Amniotic stem cell (primary cell): Measurements from ENCODE around the gene CLEC3B.
"Not testable (repeated sequence)": the region's sequence is repeated elsewhere in the genome, so short reads cannot be mapped to it uniquely, and the experiment has no call there.

Source experiments
- DNase-seq: peaks from one replicate; lab custom pipeline; 2025; lab: John Stamatoyannopoulos, UW

CLEC3B gene

GRCh38 chr3:45026038-45026437 is at the start of gene CLEC3B:
Gene CLEC3B, plus strand, starts transcription at chr3:45026303. Its CDS starts 60 bp downstream, at chr3:45026363.
- no peak for DNase-seq

GRCh38 chr3:44981220-44981619 is 44.9 kb upstream of the CLEC3B start:
- no peak for DNase-seq

- no peak for DNase-seq
Observed at GRCh38 chr3:44981751-44982150, 44.4 kb upstream of the CLEC3B start.

- DNase-seq = no peak
Observed at GRCh38 chr3:44982817-44983216, 43.3 kb upstream of the CLEC3B start.

- DNase-seq = no peak
Observed at GRCh38 chr3:44983484-44983941, 42.6 kb upstream of the CLEC3B start.

GRCh38 chr3:44984335-44984734 is 41.8 kb upstream of the CLEC3B start:
- DNase-seq = no peak

- DNase-seq = not testable (repeated sequence)
Observed at GRCh38 chr3:44986330-44986729, 39.8 kb upstream of the CLEC3B start.

- no peak for DNase-seq
Observed at GRCh38 chr3:44987332-44987731, 38.8 kb upstream of the CLEC3B start.

- DNase-seq = no peak
Observed at GRCh38 chr3:44988073-44988472, 38.0 kb upstream of the CLEC3B start.

GRCh38 chr3:44989141-44989540 is 37.0 kb upstream of the CLEC3B start:
- no peak for DNase-seq

GRCh38 chr3:44989636-44990373 is 36.3 kb upstream of the CLEC3B start:
- no peak for DNase-seq

- no peak for DNase-seq
Observed at GRCh38 chr3:44991326-44991725, 34.8 kb upstream of the CLEC3B start.

GRCh38 chr3:44992555-44993470 is 33.3 kb upstream of the CLEC3B start:
- no peak for DNase-seq

GRCh38 chr3:44993471-44994205 is 32.5 kb upstream of the CLEC3B start:
- peak; percentile 29 for DNase-seq

GRCh38 chr3:44995142-44995770 is 30.8 kb upstream of the CLEC3B start:
- DNase-seq = no peak

- no peak for DNase-seq
Observed at GRCh38 chr3:44996556-44996969, 29.5 kb upstream of the CLEC3B start.

GRCh38 chr3:44999782-45000181 is 26.3 kb upstream of the CLEC3B start:
- no peak for DNase-seq

- no peak for DNase-seq
Observed at GRCh38 chr3:45000823-45001222, 25.3 kb upstream of the CLEC3B start.

- no peak for DNase-seq
Observed at GRCh38 chr3:45001738-45002137, 24.4 kb upstream of the CLEC3B start.

GRCh38 chr3:45002139-45002660 is 23.9 kb upstream of the CLEC3B start:
- DNase-seq = no peak

GRCh38 chr3:45002720-45003119 is 23.4 kb upstream of the CLEC3B start:
- DNase-seq = no peak

GRCh38 chr3:45003406-45003805 is 22.7 kb upstream of the CLEC3B start:
- DNase-seq = no peak
